Stimulated activated CD8-positive, alpha-beta memory T cell treated with anti-CD3 and anti-CD28 coated beads, Interleukin-2, amount 100 ng/mL, for 48 hours (primary cell): ENCODE data around the gene SAMM50.

Source experiments
- DNase-seq, 2 donors: peaks; one replicate each; pipeline ENCODE4 v3.0.0-alpha.2; 2020; ENCODE audit warnings: low read depth in 2 of 2

Gene SAMM50

DNA sequence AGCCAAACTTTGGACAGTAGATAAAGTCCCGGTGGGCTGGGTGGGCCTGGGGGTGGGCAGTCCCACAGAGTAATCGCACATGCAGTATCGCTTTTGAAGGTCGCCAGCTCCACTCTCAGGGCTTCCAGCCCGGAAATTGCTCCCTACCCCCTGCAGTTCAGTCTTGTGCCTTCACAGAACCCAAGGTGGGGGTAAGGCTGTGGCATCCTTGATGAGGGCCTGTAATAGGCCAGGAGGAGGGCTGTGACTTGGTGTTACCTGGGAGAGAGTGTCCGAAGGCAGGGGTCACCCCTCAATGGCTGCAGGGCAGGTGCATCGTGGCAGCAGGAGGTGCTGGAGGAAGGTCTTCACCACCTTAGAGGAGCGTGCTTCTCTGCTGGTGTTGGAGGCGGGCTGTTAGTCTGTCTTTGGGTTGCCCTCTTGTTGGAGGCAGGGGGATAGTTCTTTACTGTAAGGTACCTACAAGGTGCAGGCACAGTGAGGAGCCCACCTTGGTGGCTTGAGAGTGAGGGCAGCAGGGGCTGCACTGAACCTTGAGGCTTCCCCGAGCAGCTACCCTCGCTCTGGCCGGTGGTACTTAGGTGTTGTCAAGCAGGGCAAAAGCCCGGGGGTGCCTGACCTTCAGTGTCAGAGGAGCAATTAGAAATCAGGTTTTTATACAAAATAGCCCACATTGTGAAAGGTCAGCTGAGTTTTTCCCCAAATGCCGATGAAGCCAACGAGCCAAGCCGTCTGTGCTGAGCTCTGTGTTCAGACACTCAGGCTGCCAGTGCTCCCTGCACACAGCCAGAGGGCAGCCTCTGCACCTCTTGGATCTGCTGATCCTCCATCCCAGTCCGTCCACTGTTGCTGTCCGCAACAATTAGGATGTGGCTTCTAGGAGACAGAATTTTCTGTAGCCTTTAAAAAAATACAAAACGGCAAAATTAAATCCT is 21.9 kb downstream of the SAMM50 start:
- DNase-seq: no peak

GRCh38 chr22:43978558-43978957 is 23.3 kb downstream of the SAMM50 start:
- no peak for DNase-seq

GRCh38 chr22:43980579-43980978 is 25.3 kb downstream of the SAMM50 start:
- DNase-seq: no peak

- DNase-seq: no peak
Observed at GRCh38 chr22:43980996-43981395, 25.8 kb downstream of the SAMM50 start.

- no peak for DNase-seq
Observed at GRCh38 chr22:43983808-43984207, 28.6 kb downstream of the SAMM50 start.

GRCh38 chr22:43985532-43985931 is 30.3 kb downstream of the SAMM50 start:
- no peak for DNase-seq

- DNase-seq: no peak
Observed at GRCh38 chr22:43988116-43988820, 33.0 kb downstream of the SAMM50 start.

- DNase-seq: no peak
Observed at GRCh38 chr22:43988960-43989359, 33.7 kb downstream of the SAMM50 start.

GRCh38 chr22:43990044-43990443 is 34.8 kb downstream of the SAMM50 start:
- no peak for DNase-seq

- DNase-seq: no peak
Observed at GRCh38 chr22:43991316-43992020, 36.2 kb downstream of the SAMM50 start.

DNA sequence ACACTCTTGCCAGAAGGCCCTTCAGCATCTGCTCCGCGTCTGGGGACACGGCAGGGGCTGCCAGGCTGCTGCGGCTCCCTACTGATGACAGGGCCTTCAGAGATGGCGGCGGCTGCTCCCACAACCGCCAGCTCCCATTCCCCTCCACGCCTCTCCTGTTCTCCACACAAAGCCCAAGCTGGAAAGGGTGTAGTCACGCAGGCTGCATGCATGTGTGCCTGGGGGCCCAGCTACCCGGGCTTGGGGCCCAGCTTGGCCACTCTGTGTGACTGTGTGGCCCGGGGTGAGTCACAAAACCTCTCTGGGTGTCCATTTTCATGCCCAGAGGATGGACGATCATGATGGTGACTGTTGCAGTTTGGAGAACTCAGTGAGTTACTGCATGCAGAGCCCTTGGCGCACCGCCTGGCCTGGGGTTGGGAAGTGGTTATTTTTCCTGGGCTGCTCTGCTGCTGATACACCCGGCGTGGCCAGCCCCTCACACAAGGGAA is 37.1 kb downstream of the SAMM50 start:
- DNase-seq: no peak

DNA sequence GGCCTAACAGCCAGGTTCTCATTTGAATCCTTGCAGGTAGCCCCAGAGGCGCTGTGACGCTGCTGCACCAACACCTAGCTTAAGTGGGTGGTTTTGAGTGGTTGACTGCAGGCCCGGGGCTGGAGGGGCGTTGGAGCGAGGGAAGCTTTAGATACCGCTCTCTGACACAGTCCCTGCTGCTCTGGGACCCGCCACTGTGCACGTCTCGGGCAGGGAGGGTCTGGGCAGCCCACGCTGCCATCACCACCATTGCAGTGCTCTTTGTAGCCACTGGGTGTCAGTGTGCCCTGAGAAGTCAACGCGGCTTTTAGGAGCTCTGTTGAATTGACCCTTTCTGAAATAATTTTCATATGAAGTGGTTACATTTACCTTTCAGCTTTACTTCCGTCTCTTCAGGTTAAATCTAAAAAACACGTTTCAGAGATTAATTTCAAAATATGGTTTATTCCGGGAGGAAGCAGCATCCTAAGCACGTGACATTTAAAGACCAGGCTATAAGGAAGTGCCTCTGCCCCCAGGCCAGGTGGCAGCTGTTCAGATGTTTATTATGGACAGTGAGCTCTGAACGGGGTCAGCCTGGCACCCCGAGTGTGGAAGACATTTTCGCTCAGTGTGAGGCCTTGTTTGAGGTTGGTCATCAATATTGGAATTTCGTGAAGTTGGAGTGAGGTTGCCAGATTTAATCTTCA is 38.0 kb downstream of the SAMM50 start:
- peak; percentile 34 to 40 for DNase-seq

DNA sequence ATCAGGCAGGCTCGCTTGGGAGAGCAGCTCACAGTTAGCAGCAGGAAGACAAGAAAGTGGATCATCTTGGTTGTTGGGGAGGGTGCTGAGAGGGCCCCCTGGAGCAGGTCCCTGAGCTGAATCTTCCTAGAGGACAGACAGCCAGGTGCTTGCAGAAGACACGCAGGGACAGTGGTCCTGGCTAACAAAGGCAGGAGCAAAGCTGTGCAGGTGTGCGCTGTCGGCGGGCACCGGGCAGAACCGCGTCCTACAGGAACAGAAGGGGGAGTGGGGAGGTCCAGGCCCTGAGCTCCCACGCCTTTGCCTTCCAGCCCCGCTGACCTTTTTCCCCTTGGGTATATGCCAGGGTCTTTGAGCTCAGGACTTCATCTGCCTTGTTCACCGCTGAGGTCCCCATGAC is 38.8 kb downstream of the SAMM50 start:
- DNase-seq: no peak

- DNase-seq: no peak
Observed at GRCh38 chr22:43994416-43994815, 39.2 kb downstream of the SAMM50 start.

DNA sequence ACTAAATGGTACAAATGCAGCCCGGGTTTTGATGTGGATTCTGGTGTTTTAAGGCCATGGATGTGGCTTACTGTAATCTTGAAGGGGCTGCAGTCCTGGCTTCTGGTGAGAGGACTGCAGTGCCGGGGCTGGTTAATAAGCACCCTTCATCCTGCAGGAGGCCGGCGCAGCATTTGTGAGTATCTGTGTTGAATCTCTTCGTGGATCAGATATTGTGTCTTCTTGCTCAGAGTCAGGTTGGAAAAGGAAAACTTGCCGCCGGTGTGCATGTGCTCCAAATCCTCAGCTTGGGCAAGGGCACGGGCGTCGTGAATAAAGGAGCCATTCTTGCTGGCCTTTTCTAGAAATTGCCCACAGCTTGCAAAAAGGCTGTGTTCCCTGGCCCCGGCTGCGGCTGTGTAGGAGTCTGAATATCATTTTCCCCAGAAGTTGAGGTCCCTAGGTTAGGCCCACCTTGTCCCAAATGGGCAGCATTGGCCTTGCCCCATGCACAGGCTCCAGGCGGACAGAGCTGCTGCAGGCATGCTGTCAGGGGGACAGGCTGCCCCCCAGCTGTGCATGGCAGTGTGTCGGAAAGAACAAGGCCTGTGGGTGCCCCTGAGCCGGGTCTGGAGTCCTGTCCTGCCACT is 39.9 kb downstream of the SAMM50 start:
- no peak for DNase-seq

- no peak for DNase-seq
Observed at GRCh38 chr22:43995798-43996169, 40.5 kb downstream of the SAMM50 start.

- peak; percentile 53 to 56 for DNase-seq
Observed at GRCh38 chr22:43996170-43996980, 41.1 kb downstream of the SAMM50 start.

DNA sequence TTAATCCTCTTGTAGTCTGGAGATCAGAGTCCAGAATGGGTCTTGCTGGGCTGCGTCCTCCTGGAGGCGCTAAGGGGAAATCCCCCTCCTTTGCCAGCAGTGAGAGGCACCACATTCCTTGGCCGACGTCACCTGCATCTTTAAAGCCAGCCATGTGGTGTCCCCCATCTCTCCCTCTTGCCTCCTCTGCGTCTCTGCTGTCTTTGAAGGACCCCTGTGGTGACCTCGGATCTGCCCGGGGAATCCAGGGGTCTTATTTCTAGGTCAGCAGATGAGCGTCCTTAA is 41.7 kb downstream of the SAMM50 start:
- no peak for DNase-seq

DNA sequence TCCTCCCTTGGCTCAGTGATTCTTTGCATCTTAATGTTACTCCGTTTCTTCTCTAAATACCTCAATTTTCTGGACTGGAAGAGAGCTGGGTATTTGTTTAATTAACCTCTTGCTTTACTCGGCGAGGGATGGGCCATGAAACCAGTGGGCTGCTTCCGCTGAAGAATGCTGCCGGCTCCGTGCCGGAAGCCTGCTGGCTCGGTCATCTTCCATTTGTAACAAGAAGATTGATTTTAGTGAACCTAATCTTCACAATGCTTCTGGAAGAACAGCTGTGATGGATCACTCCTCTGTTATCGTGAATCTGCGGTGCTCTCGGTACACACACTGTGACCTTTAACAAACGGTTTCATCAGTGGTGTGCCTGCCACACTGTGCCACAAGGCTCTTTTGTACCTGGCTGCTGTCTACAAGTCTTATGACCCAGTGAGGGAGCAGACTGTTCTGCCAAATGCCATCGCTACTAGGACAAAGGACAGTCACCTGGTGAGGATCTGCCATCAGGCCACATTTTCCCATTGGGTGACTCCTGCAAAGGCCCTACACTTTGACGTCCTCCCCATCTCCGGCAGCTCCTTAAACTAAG is 43.5 kb downstream of the SAMM50 start:
- DNase-seq: no peak

DNA sequence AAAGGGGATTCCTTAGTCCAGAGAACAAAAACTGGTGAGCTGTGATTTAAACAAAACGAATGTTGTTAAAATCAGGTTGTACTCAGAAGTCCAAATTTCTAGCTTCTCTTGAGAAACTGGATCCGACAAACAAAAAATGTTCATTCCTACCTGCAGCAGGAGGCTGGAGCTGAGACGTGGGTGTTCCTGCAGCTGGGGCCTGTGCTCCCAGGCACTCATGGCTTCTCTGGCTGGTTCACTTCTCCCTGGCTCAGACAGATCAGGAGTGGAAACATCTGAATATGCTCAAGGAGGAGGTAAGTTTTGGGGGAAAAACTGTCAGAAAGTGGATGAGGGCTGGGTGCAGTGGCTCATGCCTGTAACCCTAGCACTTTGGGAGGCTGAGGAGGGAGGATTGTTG is 44.1 kb downstream of the SAMM50 start:
- DNase-seq: no peak
